Tibial nerve (tissue), 4 donors: ENCODE measurements around the gene KCNK3.

Source experiments
- EP300 ChIP-seq, 2 donors: sonication (generic); formaldehyde crosslinking; IDR thresholded peaks; one replicate each; pipeline ENCODE4 v1.6.1; 2017; ENCODE audit warnings: antibody characterized with exemption in 2 of 2, mild to moderate bottlenecking in 1 of 2
- POLR2A ChIP-seq, 2 donors: fragments of 450-650 bp; IDR thresholded peaks; one replicate each; pipeline ENCODE4 v1.6.1; 2017; ENCODE audit warnings: antibody characterized with exemption in 2 of 2, mild to moderate bottlenecking in 2 of 2, moderate library complexity in 2 of 2
- TF ChIP-seq, protein P1 (sequence below), 5 experiments: fragments of 200-600 bp in 3 of 5; fragments of 450-650 bp in 2 of 5; sonication (generic) in 3 of 5; IDR thresholded peaks; one replicate each; pipeline ENCODE4 v1.5.1; 2016 to 2019; ENCODE audit warnings: antibody characterized with exemption in 5 of 5, mild to moderate bottlenecking in 3 of 5, moderate library complexity in 2 of 5

GRCh38 chr2:26778098-26778497, 85.6 kb downstream of the KCNK3 start:
- TF ChIP-seq, protein P1, sequence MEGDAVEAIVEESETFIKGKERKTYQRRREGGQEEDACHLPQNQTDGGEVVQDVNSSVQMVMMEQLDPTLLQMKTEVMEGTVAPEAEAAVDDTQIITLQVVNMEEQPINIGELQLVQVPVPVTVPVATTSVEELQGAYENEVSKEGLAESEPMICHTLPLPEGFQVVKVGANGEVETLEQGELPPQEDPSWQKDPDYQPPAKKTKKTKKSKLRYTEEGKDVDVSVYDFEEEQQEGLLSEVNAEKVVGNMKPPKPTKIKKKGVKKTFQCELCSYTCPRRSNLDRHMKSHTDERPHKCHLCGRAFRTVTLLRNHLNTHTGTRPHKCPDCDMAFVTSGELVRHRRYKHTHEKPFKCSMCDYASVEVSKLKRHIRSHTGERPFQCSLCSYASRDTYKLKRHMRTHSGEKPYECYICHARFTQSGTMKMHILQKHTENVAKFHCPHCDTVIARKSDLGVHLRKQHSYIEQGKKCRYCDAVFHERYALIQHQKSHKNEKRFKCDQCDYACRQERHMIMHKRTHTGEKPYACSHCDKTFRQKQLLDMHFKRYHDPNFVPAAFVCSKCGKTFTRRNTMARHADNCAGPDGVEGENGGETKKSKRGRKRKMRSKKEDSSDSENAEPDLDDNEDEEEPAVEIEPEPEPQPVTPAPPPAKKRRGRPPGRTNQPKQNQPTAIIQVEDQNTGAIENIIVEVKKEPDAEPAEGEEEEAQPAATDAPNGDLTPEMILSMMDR (IDR thresholded peaks at IDR 0.05), result no peak
- TF ChIP-seq POLR2A (IDR thresholded peaks at IDR 0.05), result no peak
- TF ChIP-seq EP300 (IDR thresholded peaks at IDR 0.05), result no peak
